ENCODE measurements around the gene FGFR2. TPM values are rescaled to one million over a fixed set of nuclear protein-coding genes. Genes with fewer than 3 reads are reported as not detected.
A peak's percentile ranks its signal among the peaks of the same experiment; 100 is the strongest.

The FGFR2 gene
- total and polyA plus RNA-seq, 9 of the 15 experiments (the other 6 are each of a cell fraction or from before 2014, with no cell fraction given) = 0.20 TPM; not detected in 8

DNA sequence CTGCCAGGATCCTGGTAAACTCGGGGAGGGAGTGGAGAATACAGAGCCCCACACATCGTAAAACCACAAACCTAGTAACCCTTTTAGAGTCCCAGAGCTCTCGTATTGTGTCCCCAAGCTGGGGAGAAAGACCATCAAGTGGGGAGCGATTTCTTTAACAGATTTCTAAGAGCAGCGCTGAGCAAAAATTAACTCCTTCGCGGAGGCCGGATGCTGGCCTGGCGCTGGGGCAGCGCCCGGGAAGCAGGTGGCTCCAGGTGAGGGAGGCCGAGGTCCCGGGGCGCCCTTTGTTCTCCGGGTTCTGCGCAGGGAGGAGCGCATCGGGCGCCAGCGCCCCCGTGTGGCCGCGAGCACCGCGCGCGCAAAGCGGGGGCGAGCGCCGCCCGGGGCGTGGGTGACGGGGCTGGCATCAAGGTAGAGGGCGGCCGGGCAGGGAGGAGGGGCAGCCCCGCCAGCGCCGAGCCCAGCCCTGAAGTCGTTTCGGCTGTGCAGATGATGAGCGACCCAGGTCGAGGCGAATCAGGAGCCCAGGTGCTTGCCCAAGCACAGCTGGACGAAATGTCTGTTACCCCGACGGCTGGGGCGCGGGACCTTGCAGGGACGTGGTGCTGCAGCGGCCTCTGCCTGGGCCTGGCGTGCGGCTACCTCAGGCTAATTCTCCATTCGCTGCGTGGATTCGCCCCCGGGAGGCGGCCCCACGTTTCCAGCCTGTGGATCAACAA lies 10.4 kb upstream of the FGFR2 start:
- peak; percentile 26 to 66 (median 58) for DNase-seq (ENCODE audit: extremely low read depth in 1 of 4, low spot score in 3 of 4)
- BruUV-seq (replicated peaks) = no TSS peak
- H3K9ac ChIP-seq (ENCODE audit: insufficient read depth in 1 of 2, low read depth in 2 of 2, low read length in 2 of 2) = no peak overlapping the region
- peak; percentile 55; the same call in 1 of the 2 replicates for TF ChIP-seq RB1 (IDR thresholded peaks at IDR 0.05; ENCODE audit: low read depth)
- TF ChIP-seq ZNF740 (CRISPR knock-in tag; IDR thresholded peaks at IDR 0.05) = peak; percentile 96
- peak in 1 of 2 experiments; percentile 73; a peak in 2 of 4 replicates for TF ChIP-seq ZNF740 (tag; IDR thresholded peaks at IDR 0.05)
- no peak for TF ChIP-seq POLR2H (tag; IDR thresholded peaks at IDR 0.05; ENCODE audit: low read depth)
- TF ChIP-seq ZNF695 (CRISPR knock-in tag; IDR thresholded peaks at IDR 0.05) = no peak
- TF ChIP-seq SMC3 (conservative IDR thresholded peaks at IDR 0.05; ENCODE audit: insufficient read depth, low read depth, low read length) = peak; percentile 49; the same call in 1 of the 2 replicates
- TF ChIP-seq CTCF (IDR thresholded peaks at IDR 0.05 in 2 of 3, conservative IDR thresholded peaks at IDR 0.05 in 1 of 3; ENCODE audit: insufficient read depth in 2 of 3, low read depth in 1 of 3, low read length in 3 of 3) = peak; percentile 52 to 76 (median 63); a peak in 5 of 6 replicates
- no peak for TF ChIP-seq MXI1 (IDR thresholded peaks at IDR 0.05; ENCODE audit: low read depth, low read length)
- no peak for TF ChIP-seq FOXA1 (IDR thresholded peaks at IDR 0.05; ENCODE audit: borderline replicate concordance)

More for the DNA sequence above, 10.4 kb upstream of the FGFR2 start:
- Histone ChIP-seq H3K4me3 (no peak overlapping the region), H3K4me1 (replicated peaks in 1 of 2; ENCODE audit: control insufficient read depth in 2 of 2, insufficient read depth in 2 of 2, low read length in 2 of 2) (peaks cover 0 to 7% of the 10 kb centered on the region in 2 experiments; a peak in 2 of 5 replicates), H3K4me2 (ENCODE audit: insufficient read depth, low read length) (no peak overlapping the region), H3K9me1 (ENCODE audit: control insufficient read depth, insufficient read depth, low read length) (no peaks in the 10 kb centered on the region), H3K27ac (ENCODE audit: extremely low read depth, low read depth, low read length) (no peak overlapping the region), H3K27me3 (ENCODE audit: control insufficient read depth in 2 of 2, insufficient read depth in 2 of 2, low read length in 2 of 2) (peaks cover 2 to 19% of the 10 kb centered on the region in 2 experiments; a peak in 2 of 5 replicates), H2AFZ (ENCODE audit: low read depth, low read length) (no peak overlapping the region), H4K20me1 (replicated peaks; ENCODE audit: control insufficient read depth, insufficient read depth, low read length) (no peaks in the 10 kb centered on the region), H3K36me3 (ENCODE audit: control insufficient read depth, insufficient read depth, low read length) (no peaks in the 10 kb centered on the region), H3K79me2 (ENCODE audit: control insufficient read depth, insufficient read depth, low read length) (no peaks in the 10 kb centered on the region), H3K9me3 (replicated peaks; ENCODE audit: control insufficient read depth, insufficient read depth, low read depth, low read length) (no peaks in the 10 kb centered on the region)
- ChIA-PET POLR2A (no interaction called here), CTCF (ENCODE audit: low intra/inter-chr PET ratio) (interaction anchor here (0.5 kb wide), 1 partner anchor 691 kb away, joined by 3 read pairs; no protein-coding TSS in a partner anchor)
- WGBS (ENCODE audit: insufficient coverage, low coverage, missing lambda C conversion rate) = 13% methylated on average over 19 of the region's 59 CpGs
- intact Hi-C loops (cut with micrococcal nuclease) (loop anchor here (10.0 kb wide), 1 partner anchor 664 kb away; no protein-coding TSS in a partner anchor), in situ Hi-C loops (cut with MboI) (no loop called here)
- FAIRE-seq = no peak
- ATAC-seq = peak; percentile 93
